Measurements from ENCODE around the gene CRB1.

The CRB1 gene

GRCh38 chr1:197351821-197352440, 83.9 kb downstream of the CRB1 start:
- no peak for DNase-seq

- DNase-seq: no peak
These were observed 87.4 kb downstream of the CRB1 start for GRCh38 chr1:197355248-197355995.

GRCh38 chr1:197356723-197357533, 88.9 kb downstream of the CRB1 start:
- DNase-seq: peak; percentile 58

GRCh38 chr1:197358959-197359358, 90.9 kb downstream of the CRB1 start:
- no peak for DNase-seq

GRCh38 chr1:197360068-197360467, 92.0 kb downstream of the CRB1 start:
- no peak for DNase-seq

- no peak for DNase-seq
These were observed 94.8 kb downstream of the CRB1 start for GRCh38 chr1:197362871-197363270.

- DNase-seq: no peak
These were observed 95.8 kb downstream of the CRB1 start for GRCh38 chr1:197363855-197364254.

GRCh38 chr1:197366996-197367395, 98.9 kb downstream of the CRB1 start:
- no peak for DNase-seq

- no peak for DNase-seq
These were observed 99.6 kb downstream of the CRB1 start for GRCh38 chr1:197367627-197368026.

GRCh38 chr1:197374428-197374827, 106.4 kb downstream of the CRB1 start:
- DNase-seq: no peak

- DNase-seq: no peak
These were observed 116.4 kb downstream of the CRB1 start for GRCh38 chr1:197384471-197384870.

- DNase-seq: no peak
These were observed 120.7 kb downstream of the CRB1 start for GRCh38 chr1:197388801-197389200.

GRCh38 chr1:197390856-197391255, 122.8 kb downstream of the CRB1 start:
- no peak for DNase-seq

- no peak for DNase-seq
These were observed 123.5 kb downstream of the CRB1 start for GRCh38 chr1:197391303-197392226.

- no peak for DNase-seq
These were observed 124.5 kb downstream of the CRB1 start for GRCh38 chr1:197392541-197392940.

- no peak for DNase-seq
These were observed 125.1 kb downstream of the CRB1 start for GRCh38 chr1:197393105-197393504.

- DNase-seq: no peak
These were observed 125.7 kb downstream of the CRB1 start for GRCh38 chr1:197393772-197394171.

GRCh38 chr1:197394831-197395608, 127.0 kb downstream of the CRB1 start:
- DNase-seq: no peak

GRCh38 chr1:197397895-197398294, 129.8 kb downstream of the CRB1 start:
- no peak for DNase-seq

- peak; percentile 62 for DNase-seq
These were observed 131.9 kb downstream of the CRB1 start for GRCh38 chr1:197399755-197400521.

GRCh38 chr1:197400522-197400902, 132.5 kb downstream of the CRB1 start:
- DNase-seq: no peak
